Osteoblast (primary cell): ENCODE measurements around the gene BRCA1. TPM values are rescaled to one million over a fixed set of nuclear protein-coding genes. Genes with fewer than 3 reads are reported as not detected.
A peak's percentile ranks its signal among the peaks of the same experiment; 100 is the strongest.

Source experiments
- DNase-seq: peaks from one replicate; pipeline ENCODE4 v3.0.0; 2011; ENCODE audit warnings: low spot score, mixed read lengths; ENCODE audit not compliant: insufficient read length; ENCODE audit errors: missing footprints
- H2AFZ ChIP-seq: 2 replicates; pipeline ENCODE4 v1.6.0; 2011; ENCODE audit warnings: mild to moderate bottlenecking, low read length
- H3K27ac ChIP-seq: 2 replicates; pipeline ENCODE4 v1.5.1; 2011; ENCODE audit warnings: mild to moderate bottlenecking, low read depth, low read length, moderate library complexity
- H3K27me3 ChIP-seq: 2 replicates; pipeline ENCODE4 v1.6.0; 2012; ENCODE audit warnings: mild to moderate bottlenecking, control low read depth, inconsistent platforms, low read length, moderate library complexity; ENCODE audit not compliant: insufficient read depth
- H3K36me3 ChIP-seq: 2 replicates; pipeline ENCODE4 v1.5.1; 2011; ENCODE audit warnings: mild to moderate bottlenecking, low read length, control low read depth, moderate library complexity; ENCODE audit not compliant: insufficient read depth
- H3K4me1 ChIP-seq: 2 replicates; pipeline ENCODE4 v1.5.1; 2011; ENCODE audit warnings: mild to moderate bottlenecking, low read length, control low read depth, moderate library complexity; ENCODE audit not compliant: insufficient read depth
- H3K4me2 ChIP-seq: 2 replicates; pipeline ENCODE4 v1.6.0; 2011; ENCODE audit warnings: mild to moderate bottlenecking, low read length; ENCODE audit not compliant: insufficient read depth
- H3K4me3 ChIP-seq: fragments of 200-600 bp; sonication (generic); 3 replicates; pipeline ENCODE4 v1.5.1; 2012; ENCODE audit warnings: mild to moderate bottlenecking, low read length, inconsistent platforms; ENCODE audit not compliant: insufficient read depth
- H3K79me2 ChIP-seq: 2 replicates; pipeline ENCODE4 v1.6.0; 2012; ENCODE audit warnings: mild to moderate bottlenecking, low read length, control low read depth, inconsistent platforms; ENCODE audit not compliant: insufficient read depth
- H3K9me3 ChIP-seq: 2 replicates; pipeline ENCODE4 v1.5.1; 2011; ENCODE audit warnings: low read depth, low read length, control low read depth
- H4K20me1 ChIP-seq: 2 replicates; pipeline ENCODE4 v1.6.0; 2012; ENCODE audit warnings: mild to moderate bottlenecking, low read length, control low read depth; ENCODE audit not compliant: insufficient read depth
- total RNA-seq: library from RNA; depleted of rRNA; stranded (reverse); fragments of >200 nt; gene quantifications from 2 replicates; pipeline ENCODE4 v1.2.3, GENCODE V29; 2012
- TF ChIP-seq, protein P1 (sequence below): IDR thresholded peaks from 2 replicates; pipeline ENCODE4 v1.5.1; 2011; ENCODE audit warnings: mild to moderate bottlenecking, low read depth, low read length, moderate library complexity; ENCODE audit errors: extremely low read depth

BRCA1 gene
- total RNA-seq, 1 donor: 5.4 TPM

DNA sequence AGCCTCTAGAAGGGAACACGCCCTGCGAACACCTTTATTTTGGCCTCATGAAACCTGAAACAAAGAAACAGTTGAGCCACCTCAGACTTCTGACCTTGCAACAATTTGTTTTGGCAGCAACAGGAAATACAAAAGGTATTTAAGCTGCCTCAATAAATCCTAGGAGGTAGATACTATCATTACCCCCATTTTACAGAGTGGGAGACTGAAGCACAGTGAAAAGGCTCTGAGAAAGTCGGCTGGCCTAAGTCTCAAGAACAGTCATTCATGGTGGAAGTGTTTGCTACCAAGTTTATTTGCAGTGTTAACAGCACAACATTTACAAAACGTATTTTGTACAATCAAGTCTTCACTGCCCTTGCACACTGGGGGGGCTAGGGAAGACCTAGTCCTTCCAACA lies 81.1 kb downstream of the BRCA1 start:
- no peak overlapping the region for H2AFZ ChIP-seq
- no peaks in the 10 kb centered on the region for H4K20me1 ChIP-seq
- no peaks in the 10 kb centered on the region for H3K4me1 ChIP-seq
- no peak overlapping the region for H3K4me2 ChIP-seq
- H3K27me3 ChIP-seq: no peaks in the 10 kb centered on the region
- no peak for DNase-seq
- H3K79me2 ChIP-seq: no peaks in the 10 kb centered on the region
- H3K27ac ChIP-seq: no peak overlapping the region
- no peaks in the 10 kb centered on the region for H3K9me3 ChIP-seq
- TF ChIP-seq, protein P1, sequence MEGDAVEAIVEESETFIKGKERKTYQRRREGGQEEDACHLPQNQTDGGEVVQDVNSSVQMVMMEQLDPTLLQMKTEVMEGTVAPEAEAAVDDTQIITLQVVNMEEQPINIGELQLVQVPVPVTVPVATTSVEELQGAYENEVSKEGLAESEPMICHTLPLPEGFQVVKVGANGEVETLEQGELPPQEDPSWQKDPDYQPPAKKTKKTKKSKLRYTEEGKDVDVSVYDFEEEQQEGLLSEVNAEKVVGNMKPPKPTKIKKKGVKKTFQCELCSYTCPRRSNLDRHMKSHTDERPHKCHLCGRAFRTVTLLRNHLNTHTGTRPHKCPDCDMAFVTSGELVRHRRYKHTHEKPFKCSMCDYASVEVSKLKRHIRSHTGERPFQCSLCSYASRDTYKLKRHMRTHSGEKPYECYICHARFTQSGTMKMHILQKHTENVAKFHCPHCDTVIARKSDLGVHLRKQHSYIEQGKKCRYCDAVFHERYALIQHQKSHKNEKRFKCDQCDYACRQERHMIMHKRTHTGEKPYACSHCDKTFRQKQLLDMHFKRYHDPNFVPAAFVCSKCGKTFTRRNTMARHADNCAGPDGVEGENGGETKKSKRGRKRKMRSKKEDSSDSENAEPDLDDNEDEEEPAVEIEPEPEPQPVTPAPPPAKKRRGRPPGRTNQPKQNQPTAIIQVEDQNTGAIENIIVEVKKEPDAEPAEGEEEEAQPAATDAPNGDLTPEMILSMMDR: no peak
- H3K36me3 ChIP-seq: no peaks in the 10 kb centered on the region
- H3K4me3 ChIP-seq: no peak overlapping the region

DNA sequence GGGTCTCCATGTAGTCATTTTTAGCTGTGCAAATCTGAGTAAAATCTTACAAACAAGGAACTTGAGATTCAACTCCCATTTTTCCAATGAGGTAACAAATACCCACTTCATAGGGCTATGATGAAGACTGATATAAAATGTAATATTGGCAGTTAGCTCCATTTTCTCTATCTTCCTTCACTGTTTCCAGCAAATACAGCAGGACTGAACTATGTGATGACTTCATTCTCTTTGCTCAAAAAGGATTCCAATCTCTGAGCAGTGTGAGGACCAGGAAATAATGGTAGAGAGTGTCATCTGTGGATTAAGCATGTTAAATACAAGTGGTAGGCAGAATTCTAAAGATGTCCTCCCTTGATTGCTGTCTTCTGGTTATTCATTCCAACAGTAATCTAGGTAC lies 81.9 kb downstream of the BRCA1 start:
- H3K4me1 ChIP-seq: no peaks in the 10 kb centered on the region

GRCh38 chr17:43042025-43042628 lies 83.0 kb downstream of the BRCA1 start:
- no peaks in the 10 kb centered on the region for H4K20me1 ChIP-seq
- H3K36me3 ChIP-seq: no peaks in the 10 kb centered on the region
- H3K4me1 ChIP-seq: no peaks in the 10 kb centered on the region
- no peaks in the 10 kb centered on the region for H3K27me3 ChIP-seq
- TF ChIP-seq, protein P1: no peak
- no peak overlapping the region for H3K27ac ChIP-seq
- H3K4me2 ChIP-seq: no peak overlapping the region
- no peaks in the 10 kb centered on the region for H3K9me3 ChIP-seq
- DNase-seq: peak; percentile 47
- H3K79me2 ChIP-seq: no peaks in the 10 kb centered on the region
- H2AFZ ChIP-seq: peak overlapping the region; percentile 48
- no peak overlapping the region for H3K4me3 ChIP-seq

More for the DNA sequence above, 81.9 kb downstream of the BRCA1 start:
- no peak overlapping the region for H3K4me2 ChIP-seq
- peak; percentile 56 for DNase-seq
- H3K27ac ChIP-seq: no peak overlapping the region
- no peak overlapping the region for H2AFZ ChIP-seq
- H3K36me3 ChIP-seq: no peaks in the 10 kb centered on the region
- H3K4me3 ChIP-seq: no peak overlapping the region
- no peaks in the 10 kb centered on the region for H4K20me1 ChIP-seq
- H3K79me2 ChIP-seq: no peaks in the 10 kb centered on the region
- H3K27me3 ChIP-seq: no peaks in the 10 kb centered on the region
- H3K9me3 ChIP-seq: no peaks in the 10 kb centered on the region
- TF ChIP-seq, protein P1: no peak

GRCh38 chr17:43040655-43041054 lies 84.5 kb downstream of the BRCA1 start:
- no peaks in the 10 kb centered on the region for H3K79me2 ChIP-seq
- no peak overlapping the region for H3K4me2 ChIP-seq
- no peak for DNase-seq
- no peaks in the 10 kb centered on the region for H3K9me3 ChIP-seq
- H3K4me1 ChIP-seq: no peaks in the 10 kb centered on the region
- H3K27ac ChIP-seq: no peak overlapping the region
- no peaks in the 10 kb centered on the region for H3K36me3 ChIP-seq
- H3K4me3 ChIP-seq: no peak overlapping the region
- no peak overlapping the region for H2AFZ ChIP-seq
- H4K20me1 ChIP-seq: no peaks in the 10 kb centered on the region
- no peaks in the 10 kb centered on the region for H3K27me3 ChIP-seq
- TF ChIP-seq, protein P1: no peak
